Measurements from ENCODE around the gene SPX.
A peak's percentile ranks its signal among the peaks of the same experiment; 100 is the strongest.

The SPX gene

GRCh38 chr12:21528953-21529352 lies 2.9 kb downstream of the SPX start:
- no peak overlapping the region for H3K4me3 ChIP-seq (replicated peaks; ENCODE audit: low read depth, low read length)
- peak; percentile 8 for DNase-seq (ENCODE audit: low read depth)
- no peak for TF ChIP-seq CTCF (IDR thresholded peaks at IDR 0.05; ENCODE audit: low read length, missing control alignments)

GRCh38 chr12:21529456-21529855 lies 3.4 kb downstream of the SPX start:
- no peak for DNase-seq (ENCODE audit: low read depth)
- H3K4me3 ChIP-seq (replicated peaks; ENCODE audit: low read depth, low read length) = no peak overlapping the region
- no peak for TF ChIP-seq CTCF (IDR thresholded peaks at IDR 0.05; ENCODE audit: low read length, missing control alignments)

- no peak overlapping the region for H3K4me3 ChIP-seq (replicated peaks; ENCODE audit: low read depth, low read length)
- no peak for DNase-seq (ENCODE audit: low read depth)
- no peak for TF ChIP-seq CTCF (IDR thresholded peaks at IDR 0.05; ENCODE audit: low read length, missing control alignments)
Measured at GRCh38 chr12:21538061-21538653, 12.1 kb downstream of the SPX start.

GRCh38 chr12:21539797-21540196 lies 13.7 kb downstream of the SPX start:
- DNase-seq (ENCODE audit: low read depth) = no peak
- H3K4me3 ChIP-seq (replicated peaks; ENCODE audit: low read depth, low read length) = no peak overlapping the region
- no peak for TF ChIP-seq CTCF (IDR thresholded peaks at IDR 0.05; ENCODE audit: low read length, missing control alignments)

- no peak for DNase-seq (ENCODE audit: low read depth)
- no peak for TF ChIP-seq CTCF (IDR thresholded peaks at IDR 0.05; ENCODE audit: low read length, missing control alignments)
- H3K4me3 ChIP-seq (replicated peaks; ENCODE audit: low read depth, low read length) = no peak overlapping the region
Measured at GRCh38 chr12:21541773-21542172, 15.7 kb downstream of the SPX start.

- no peak for DNase-seq (ENCODE audit: low read depth)
- no peak for TF ChIP-seq CTCF (IDR thresholded peaks at IDR 0.05; ENCODE audit: low read length, missing control alignments)
- H3K4me3 ChIP-seq (replicated peaks; ENCODE audit: low read depth, low read length) = no peak overlapping the region
Measured at GRCh38 chr12:21542403-21542802, 16.3 kb downstream of the SPX start.

- no peak for DNase-seq (ENCODE audit: low read depth)
- no peak for TF ChIP-seq CTCF (IDR thresholded peaks at IDR 0.05; ENCODE audit: low read length, missing control alignments)
Measured at GRCh38 chr12:21543151-21543550, 17.1 kb downstream of the SPX start.

More at GRCh38 chr12:21543151-21543550, 17.1 kb downstream of the SPX start:
- H3K4me3 ChIP-seq (replicated peaks; ENCODE audit: low read depth, low read length) = no peak overlapping the region
